Endothelial cell of umbilical vein (primary cell): Measurements from ENCODE around the gene DYNC1H1.

ENCODE experiments used
- EZH2 ChIP-seq: IDR thresholded peaks from 2 replicates; pipeline ENCODE4 v1.6.1; 2012; ENCODE audit warnings: borderline replicate concordance, low read depth, mild to moderate bottlenecking, moderate library complexity, low read length, inconsistent platforms; ENCODE audit not compliant: severe bottlenecking
- GATA2 ChIP-seq: IDR thresholded peaks from 2 replicates; pipeline ENCODE4 v1.7.0; 2011; ENCODE audit warnings: low read depth, mild to moderate bottlenecking, moderate library complexity, mixed read lengths, low read length; ENCODE audit not compliant: insufficient read length, insufficient read depth

DNA sequence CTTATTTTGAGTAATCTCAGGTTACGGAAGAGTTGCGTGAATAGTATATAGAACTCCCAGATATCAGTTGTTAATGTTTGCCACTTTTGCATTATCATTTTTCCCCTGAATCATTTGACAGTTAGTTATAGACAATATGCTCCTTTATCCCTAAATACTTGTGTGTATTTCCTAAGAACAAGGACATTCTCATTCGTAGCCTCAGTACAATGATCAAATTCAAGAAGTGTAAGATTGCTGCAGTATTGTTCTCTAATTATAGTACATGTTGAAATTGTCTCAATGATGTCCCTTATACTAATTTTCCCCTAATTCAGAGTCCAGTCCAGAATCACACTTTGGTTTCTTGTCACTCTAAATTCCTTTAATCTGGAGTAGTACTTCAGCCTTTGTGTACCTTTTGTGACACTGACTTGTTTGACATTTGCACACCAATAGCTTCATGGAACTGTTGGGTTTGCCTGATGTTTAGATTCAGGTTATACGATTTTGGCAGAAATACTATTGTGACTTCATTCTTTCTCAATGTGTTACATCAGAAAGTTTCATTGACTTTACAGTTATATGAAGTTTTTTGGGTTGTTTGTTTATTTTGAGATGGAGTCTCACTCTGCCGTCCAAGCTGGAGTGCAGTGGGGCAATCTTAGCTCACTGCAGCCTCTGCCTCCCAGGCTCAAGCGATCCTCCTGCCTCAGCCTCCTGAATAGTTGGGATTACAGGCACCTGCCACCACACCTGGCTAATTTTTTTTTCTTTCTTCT lies 13.1 kb downstream of the DYNC1H1 start:
- TF ChIP-seq GATA2 (no peak), EZH2 (no peak)
